ENCODE results near the gene MDM2.

MDM2 gene

DNA sequence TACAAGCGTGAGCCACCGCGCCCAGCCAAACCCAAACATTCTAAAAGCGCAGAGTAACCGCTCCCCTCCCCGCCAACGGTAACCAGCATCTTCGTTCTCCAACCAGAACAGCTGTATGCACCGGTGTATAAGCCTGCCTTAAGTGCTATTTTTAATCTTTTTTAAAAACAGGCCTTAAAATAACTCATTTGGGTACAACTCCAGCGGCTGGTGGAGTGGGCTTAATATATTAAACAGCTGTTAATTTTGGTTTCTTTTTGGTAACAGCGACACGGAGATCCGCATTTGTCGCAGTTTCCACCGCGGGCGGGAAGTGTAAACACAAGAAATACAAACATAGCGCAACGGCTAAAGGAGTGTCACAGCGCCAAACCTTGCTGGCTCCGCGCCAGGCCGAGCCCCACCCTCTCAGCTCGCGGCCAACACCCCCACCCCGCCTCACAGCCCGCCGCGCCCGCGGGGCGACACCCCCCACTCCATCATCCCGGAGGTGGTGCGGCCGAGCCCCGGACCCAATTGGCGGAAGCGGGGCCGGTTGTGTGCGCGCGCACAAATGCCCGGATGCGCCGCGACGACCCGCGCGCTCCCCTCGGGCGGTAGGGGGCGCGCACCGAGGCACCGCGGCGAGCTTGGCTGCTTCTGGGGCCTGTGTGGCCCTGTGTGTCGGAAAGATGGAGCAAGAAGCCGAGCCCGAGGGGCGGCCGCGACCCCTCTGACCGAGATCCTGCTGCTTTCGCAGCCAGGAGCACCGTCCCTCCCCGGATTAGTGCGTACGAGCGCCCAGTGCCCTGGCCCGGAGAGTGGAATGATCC is at the start of gene MDM2:
MDM2 (plus strand) TSS at position 602 of the 812 bp plus-strand sequence. CDS start 301 bp downstream, outside the sequence.
- peak; percentile 94 for DNase-seq

GRCh38 chr12:68759852-68760251 is 48.1 kb upstream of the MDM2 start:
- no peak for DNase-seq

DNA sequence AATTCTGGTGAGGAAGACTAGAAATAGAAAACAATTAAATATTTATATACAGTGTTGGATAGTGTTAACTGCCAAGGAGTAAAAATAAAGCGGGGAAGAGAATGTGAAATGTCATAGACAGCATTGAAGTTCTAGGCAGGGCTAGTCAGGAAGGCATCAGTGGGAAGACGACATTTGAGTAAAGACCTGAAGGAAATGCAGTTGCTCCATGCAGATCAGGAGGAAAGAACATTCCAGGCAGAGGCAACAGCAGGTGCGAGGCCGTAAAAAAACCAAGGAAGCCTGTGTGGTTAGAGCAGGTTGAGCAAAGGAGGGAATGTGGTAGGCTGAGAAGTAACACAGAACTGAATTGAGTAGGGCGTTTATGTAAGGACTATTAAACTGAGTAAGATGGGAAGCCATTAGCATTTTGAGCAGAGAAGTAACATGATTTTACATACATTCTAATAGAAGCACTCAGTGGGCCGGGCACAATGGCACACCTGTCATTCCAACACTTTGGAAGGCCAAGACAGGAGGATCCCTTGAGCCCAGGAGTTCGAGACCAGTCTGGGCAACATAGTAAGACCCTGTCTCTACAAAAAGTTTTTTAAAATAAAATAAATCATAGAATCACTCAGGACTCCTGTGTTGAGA is 47.1 kb upstream of the MDM2 start:
- no peak for DNase-seq

GRCh38 chr12:68761442-68761812 is 46.5 kb upstream of the MDM2 start:
- DNase-seq: no peak

- no peak for DNase-seq
These were observed 45.9 kb upstream of the MDM2 start for GRCh38 chr12:68761901-68762630.

DNA sequence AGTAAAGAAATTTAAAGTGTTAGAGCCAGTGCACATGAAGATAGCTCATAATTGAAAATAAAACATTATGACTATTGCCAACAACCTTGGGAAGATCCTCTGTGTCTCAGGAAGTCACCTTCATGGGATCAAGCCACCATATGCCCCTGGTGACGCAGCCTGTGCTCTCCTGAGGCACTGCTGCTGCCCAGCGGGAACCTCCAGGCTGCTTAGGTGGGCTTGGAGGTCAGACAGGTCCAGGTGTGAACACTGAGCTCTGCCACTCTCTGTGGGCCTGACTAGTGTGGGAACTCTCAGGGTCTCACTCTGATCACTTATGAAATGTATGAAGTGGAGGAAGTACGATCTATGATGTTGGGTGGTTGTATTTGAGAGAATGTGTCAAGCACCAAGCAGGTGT is 45.3 kb upstream of the MDM2 start:
- DNase-seq: no peak

DNA sequence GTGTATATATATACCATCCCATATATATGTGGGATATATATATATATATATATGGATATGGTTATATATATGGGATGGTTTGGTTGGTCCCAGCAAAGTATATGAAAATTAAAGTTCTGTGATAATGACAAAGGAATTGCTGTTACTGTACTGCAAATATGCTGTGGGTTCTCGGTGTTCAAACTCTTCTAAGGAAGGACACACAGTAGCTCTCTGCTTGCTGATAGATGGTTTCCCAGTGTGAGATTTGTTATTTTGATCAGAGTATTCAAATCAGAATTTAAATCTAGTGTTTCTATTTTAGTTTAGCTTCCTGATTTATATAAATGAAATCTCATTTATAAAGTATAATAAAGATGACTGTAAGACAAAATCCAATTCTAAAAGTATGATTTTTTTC is 42.3 kb upstream of the MDM2 start:
- DNase-seq: no peak

- DNase-seq: no peak
These were observed 41.3 kb upstream of the MDM2 start for GRCh38 chr12:68766646-68767045.

GRCh38 chr12:68767191-68767590 is 40.8 kb upstream of the MDM2 start:
- no peak for DNase-seq

GRCh38 chr12:68768431-68768939 is 39.5 kb upstream of the MDM2 start:
- DNase-seq: no peak

DNA sequence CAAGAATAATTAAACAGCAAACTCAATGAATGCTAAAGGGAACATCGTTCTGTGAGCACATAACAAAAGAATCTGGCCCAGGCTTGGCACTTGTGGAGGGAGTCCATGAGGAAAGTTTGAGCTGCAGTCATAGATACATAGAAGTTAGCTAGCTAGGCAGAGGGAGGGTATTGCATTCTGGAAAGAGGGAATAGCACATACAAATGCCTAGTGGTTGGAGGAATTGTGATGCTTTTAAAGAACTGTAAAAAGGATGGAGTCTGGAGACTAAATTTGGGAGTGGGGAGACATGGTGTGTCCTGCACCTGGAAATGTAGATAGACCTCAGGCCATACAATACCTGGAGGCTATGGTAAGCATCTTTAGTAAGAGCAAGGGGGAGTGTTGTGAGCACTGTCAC is 38.0 kb upstream of the MDM2 start:
- DNase-seq: no peak

GRCh38 chr12:68771223-68771925 is 36.6 kb upstream of the MDM2 start:
- DNase-seq: no peak

GRCh38 chr12:68772714-68773113 is 35.3 kb upstream of the MDM2 start:
- DNase-seq: no peak

- DNase-seq: no peak
These were observed 34.4 kb upstream of the MDM2 start for GRCh38 chr12:68773582-68773981.

DNA sequence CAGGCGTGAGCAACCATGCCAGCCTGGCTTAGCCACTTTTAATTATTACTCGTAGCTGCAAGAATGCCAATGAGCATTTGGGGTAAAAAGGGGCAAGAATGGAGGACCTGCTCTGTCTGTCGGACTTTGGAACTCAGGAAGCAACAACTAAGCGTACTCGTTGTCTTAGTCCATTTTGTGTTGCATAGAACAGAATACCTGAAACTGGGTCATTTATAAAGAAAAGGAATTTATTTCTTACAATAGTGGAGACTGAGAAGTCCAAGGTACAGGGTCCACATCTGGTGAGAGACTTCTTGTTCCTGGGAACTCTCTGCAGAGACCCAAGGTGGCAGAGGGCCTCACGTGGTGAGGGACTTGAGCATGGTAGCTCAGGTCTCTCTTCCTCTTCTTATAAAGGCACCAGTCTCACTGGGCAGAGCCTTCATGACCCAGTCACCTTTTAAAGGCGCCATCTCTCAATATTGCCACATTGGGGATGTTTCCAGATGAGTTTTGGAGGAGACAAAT is 32.8 kb upstream of the MDM2 start:
- no peak for DNase-seq

DNA sequence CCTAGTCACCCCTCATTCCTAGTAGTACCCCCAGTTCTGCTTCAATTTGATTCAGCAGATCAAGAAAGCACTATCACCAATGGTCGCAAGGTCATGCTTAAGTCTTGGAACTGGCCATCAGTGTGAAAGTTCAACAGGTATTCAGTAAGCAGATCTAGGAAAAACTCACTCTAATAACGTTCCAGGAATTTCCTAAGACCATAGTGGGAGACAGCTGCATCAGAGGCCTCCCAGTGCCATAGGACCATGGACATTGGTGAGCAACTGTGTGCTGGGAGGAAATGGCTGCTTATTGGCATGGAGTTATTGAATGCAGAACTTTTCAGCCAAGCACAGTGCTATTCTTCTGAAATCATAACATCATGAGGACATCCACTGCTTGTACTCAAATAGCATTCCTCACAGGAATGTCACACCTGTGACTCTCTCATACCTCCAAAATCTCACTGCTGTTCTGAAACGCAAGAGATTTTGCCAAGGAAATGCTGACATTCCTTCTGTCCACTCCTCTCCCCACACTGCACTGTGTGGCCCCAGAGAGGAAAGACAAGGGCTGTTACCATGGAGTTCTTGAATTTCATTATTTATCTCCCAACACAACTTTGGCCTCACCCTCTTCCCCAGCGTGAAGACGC is 30.9 kb upstream of the MDM2 start:
- DNase-seq: no peak

DNA sequence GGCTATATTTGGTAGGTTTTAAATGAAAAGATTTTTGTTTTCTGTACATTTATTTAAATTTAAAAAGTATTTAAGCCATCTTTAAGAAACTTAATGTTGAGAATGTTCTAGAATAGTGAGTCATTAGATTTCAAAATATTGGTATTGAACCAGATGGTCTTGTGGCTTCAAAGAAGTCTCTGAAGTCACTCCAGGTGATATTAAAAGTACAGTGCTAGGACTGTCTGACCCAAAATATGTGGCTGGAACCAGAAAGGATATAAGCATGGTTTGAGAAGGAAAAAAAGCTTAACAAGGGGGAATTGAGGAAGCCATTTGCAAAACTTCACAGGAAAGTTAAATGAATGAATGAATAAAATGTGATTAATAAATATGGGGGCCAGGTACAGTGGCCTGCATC is 28.7 kb upstream of the MDM2 start:
- DNase-seq: no peak

GRCh38 chr12:68780731-68781130 is 27.2 kb upstream of the MDM2 start:
- DNase-seq: no peak

GRCh38 chr12:68781728-68782127 is 26.2 kb upstream of the MDM2 start:
- no peak for DNase-seq

DNA sequence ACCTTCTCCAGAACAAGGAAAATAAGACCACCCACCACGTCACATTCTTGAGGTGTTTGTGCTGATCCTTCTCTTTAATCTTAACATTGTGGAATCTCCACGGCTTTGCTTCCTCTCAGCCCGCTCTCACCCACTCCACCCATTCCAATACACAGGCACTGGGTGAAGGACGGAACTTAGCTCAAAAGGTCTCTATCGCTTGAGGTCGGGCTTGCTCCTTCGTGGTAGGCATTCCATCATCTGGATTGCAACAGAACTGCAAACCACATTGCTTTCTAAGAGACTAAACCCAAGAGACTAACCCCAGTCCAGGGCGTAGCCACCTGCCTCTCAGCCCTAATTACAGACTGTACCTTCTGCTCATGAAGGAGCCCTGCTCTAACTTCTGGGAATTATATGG is 24.0 kb upstream of the MDM2 start:
- no peak for DNase-seq

DNA sequence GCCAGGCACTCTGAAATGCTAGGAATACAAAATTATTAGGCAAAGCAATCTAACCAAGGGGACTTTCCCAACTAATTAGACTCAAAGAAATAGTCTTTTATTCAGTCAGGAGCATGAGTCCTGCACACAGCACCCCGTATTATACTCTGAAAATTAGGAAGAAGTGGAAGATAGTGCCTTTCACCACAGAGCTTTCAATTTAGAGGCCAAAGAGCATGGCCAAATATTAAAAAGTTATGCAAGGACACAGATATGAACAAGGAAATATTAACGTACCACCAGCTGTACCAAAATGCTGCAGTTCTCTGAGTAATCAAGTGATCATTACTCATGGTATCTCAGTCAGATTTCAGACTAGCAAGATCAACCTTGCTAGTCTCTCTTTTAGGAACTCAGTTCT is 22.6 kb upstream of the MDM2 start:
- DNase-seq: no peak

DNA sequence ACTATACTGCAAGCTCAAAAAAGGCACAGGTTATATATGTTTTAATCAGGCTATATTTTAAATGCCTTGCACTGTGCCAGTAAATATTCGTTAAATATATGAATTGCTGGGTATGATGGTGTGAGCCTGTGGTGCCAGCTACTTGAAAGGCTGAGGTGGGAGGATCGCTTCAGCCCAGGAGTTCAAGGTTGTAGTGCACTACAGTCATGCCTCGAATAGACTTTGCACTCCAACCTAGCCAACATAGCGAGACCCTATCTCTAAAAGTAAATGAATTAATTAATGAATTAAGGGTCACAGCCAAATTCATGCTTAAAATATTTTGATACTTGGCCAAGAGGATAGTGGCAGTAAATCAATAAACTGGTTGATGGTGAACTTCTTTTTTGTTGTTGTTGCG is 22.2 kb upstream of the MDM2 start:
- DNase-seq: no peak

All from KG1 (cell line).